ENCODE results near the gene SOWAHC. TPM values are rescaled to one million over a fixed set of nuclear protein-coding genes. Genes with fewer than 3 reads are reported as not detected.
"Not testable (repeated sequence)": the region's sequence is repeated elsewhere in the genome, so short reads cannot be mapped to it uniquely, and the experiment has no call there.

The SOWAHC gene
- 11.7 and 18.5 TPM in 2 replicates for total RNA-seq (2014; rRNA removed; shearing (Covaris generic))

GRCh38 chr2:109613922-109614714 is at the start of gene SOWAHC, which contains the start of gene SEPTIN10:
Gene SOWAHC (plus strand): TSS chr2:109614364. CDS start chr2:109614490, 126 bp downstream.
Gene SEPTIN10 (minus strand): TSS chr2:109613966. CDS start chr2:109613827, 139 bp downstream.
- H3K4me3 ChIP-seq = peak within 1 kb of the TSS; percentile 97
- no peaks in the 10 kb centered on the region for H3K27me3 ChIP-seq (replicated peaks)
- peak; percentile 97 to 100 for DNase-seq (ENCODE audit: low read depth in 1 of 2, low spot score in 2 of 2)
- peak within 1 kb of the TSS; percentile 94 for H3K27ac ChIP-seq
- H3K4me1 ChIP-seq (replicated peaks) = peaks cover 51% of the 10 kb centered on the region
- peaks cover 5% of the 10 kb centered on the region; the same call in 1 of the 2 replicates for H3K9me3 ChIP-seq (replicated peaks)
- H3K36me3 ChIP-seq = peaks cover 39% of the 10 kb centered on the region

- H3K9me3 ChIP-seq (replicated peaks) = no peaks in the 10 kb centered on the region
- no peaks in the 10 kb centered on the region for H3K4me1 ChIP-seq (replicated peaks)
- H3K4me3 ChIP-seq = no peak overlapping the region
- H3K36me3 ChIP-seq = peaks cover 55% of the 10 kb centered on the region
- no peaks in the 10 kb centered on the region for H3K27me3 ChIP-seq (replicated peaks)
- no peak for DNase-seq (ENCODE audit: low read depth in 1 of 2, low spot score in 2 of 2)
- H3K27ac ChIP-seq = no peak overlapping the region
These were observed 38.8 kb upstream of the SOWAHC start for GRCh38 chr2:109575373-109575772.

GRCh38 chr2:109577630-109578029 is 36.5 kb upstream of the SOWAHC start:
- H3K9me3 ChIP-seq (replicated peaks); H3K27me3 ChIP-seq (replicated peaks); DNase-seq (ENCODE audit: low read depth in 1 of 2, low spot score in 2 of 2); H3K27ac ChIP-seq; H3K4me3 ChIP-seq; H3K4me1 ChIP-seq (replicated peaks): not testable (repeated sequence)
- H3K36me3 ChIP-seq = peaks cover 57% of the 10 kb centered on the region

- peak in 1 of 2 experiments; percentile 54 for DNase-seq (ENCODE audit: low read depth in 1 of 2, low spot score in 2 of 2)
- peaks cover 26% of the 10 kb centered on the region for H3K4me1 ChIP-seq (replicated peaks)
- H3K36me3 ChIP-seq = peaks cover 58% of the 10 kb centered on the region
- H3K9me3 ChIP-seq (replicated peaks) = no peaks in the 10 kb centered on the region
- H3K4me3 ChIP-seq = no peak overlapping the region
- peak overlapping the region; percentile 2; the same call in 1 of the 2 replicates for H3K27ac ChIP-seq
- H3K27me3 ChIP-seq (replicated peaks) = no peaks in the 10 kb centered on the region
These were observed 31.0 kb upstream of the SOWAHC start for GRCh38 chr2:109582928-109583895.

GRCh38 chr2:109586687-109587086 is 27.5 kb upstream of the SOWAHC start:
- Histone ChIP-seq H3K27ac (no peak overlapping the region), H3K4me3 (no peak overlapping the region), H3K4me1 (replicated peaks) (peaks cover 35% of the 10 kb centered on the region), H3K9me3 (replicated peaks) (no peaks in the 10 kb centered on the region), H3K36me3 (peaks cover 63% of the 10 kb centered on the region), H3K27me3 (replicated peaks) (no peaks in the 10 kb centered on the region)
- no peak for DNase-seq (ENCODE audit: low read depth in 1 of 2, low spot score in 2 of 2)

- peaks cover 51% of the 10 kb centered on the region for H3K36me3 ChIP-seq
- no peaks in the 10 kb centered on the region for H3K9me3 ChIP-seq (replicated peaks)
- peaks cover 35% of the 10 kb centered on the region for H3K4me1 ChIP-seq (replicated peaks)
- no peak overlapping the region for H3K4me3 ChIP-seq
- DNase-seq (ENCODE audit: low read depth in 1 of 2, low spot score in 2 of 2) = no peak
- H3K27ac ChIP-seq = no peak overlapping the region
- H3K27me3 ChIP-seq (replicated peaks) = no peaks in the 10 kb centered on the region
These were observed 23.0 kb upstream of the SOWAHC start for GRCh38 chr2:109591206-109591605.

- Histone ChIP-seq H3K27ac (no peak overlapping the region), H3K4me1 (replicated peaks) (peaks cover 52% of the 10 kb centered on the region), H3K9me3 (replicated peaks) (no peaks in the 10 kb centered on the region), H3K36me3 (peaks cover 42% of the 10 kb centered on the region), H3K4me3 (no peak overlapping the region), H3K27me3 (replicated peaks) (no peaks in the 10 kb centered on the region)
- no peak for DNase-seq (ENCODE audit: low read depth in 1 of 2, low spot score in 2 of 2)
These were observed 21.3 kb upstream of the SOWAHC start for GRCh38 chr2:109592905-109593304.

GRCh38 chr2:109594246-109594885 is 19.8 kb upstream of the SOWAHC start:
- DNase-seq (ENCODE audit: low read depth in 1 of 2, low spot score in 2 of 2) = no peak
- Histone ChIP-seq H3K9me3 (replicated peaks) (no peaks in the 10 kb centered on the region), H3K36me3 (peaks cover 38% of the 10 kb centered on the region), H3K27me3 (replicated peaks) (no peaks in the 10 kb centered on the region), H3K4me1 (replicated peaks) (peaks cover 58% of the 10 kb centered on the region), H3K27ac (no peak overlapping the region), H3K4me3 (no peak overlapping the region)

GRCh38 chr2:109595644-109596043 is 18.5 kb upstream of the SOWAHC start:
- no peak overlapping the region for H3K4me3 ChIP-seq
- H3K9me3 ChIP-seq (replicated peaks) = no peaks in the 10 kb centered on the region
- H3K4me1 ChIP-seq (replicated peaks) = peaks cover 58% of the 10 kb centered on the region
- DNase-seq (ENCODE audit: low read depth in 1 of 2, low spot score in 2 of 2) = no peak
- no peaks in the 10 kb centered on the region for H3K27me3 ChIP-seq (replicated peaks)
- H3K36me3 ChIP-seq = peaks cover 32% of the 10 kb centered on the region
- H3K27ac ChIP-seq = no peak overlapping the region

GRCh38 chr2:109597283-109597682 is 16.9 kb upstream of the SOWAHC start:
- H3K27ac ChIP-seq = peak overlapping the region; percentile 18; the same call in 1 of the 2 replicates
- H3K9me3 ChIP-seq (replicated peaks) = no peaks in the 10 kb centered on the region
- H3K27me3 ChIP-seq (replicated peaks) = no peaks in the 10 kb centered on the region
- peaks cover 24% of the 10 kb centered on the region for H3K36me3 ChIP-seq
- no peak overlapping the region for H3K4me3 ChIP-seq
- H3K4me1 ChIP-seq (replicated peaks) = peaks cover 45% of the 10 kb centered on the region
- DNase-seq (ENCODE audit: low read depth in 1 of 2, low spot score in 2 of 2) = peak; percentile 73 to 81

- no peak overlapping the region for H3K4me3 ChIP-seq
- peaks cover 17% of the 10 kb centered on the region for H3K36me3 ChIP-seq
- no peak for DNase-seq (ENCODE audit: low read depth in 1 of 2, low spot score in 2 of 2)
- no peaks in the 10 kb centered on the region for H3K27me3 ChIP-seq (replicated peaks)
- H3K9me3 ChIP-seq (replicated peaks) = no peaks in the 10 kb centered on the region
- H3K27ac ChIP-seq = no peak overlapping the region
- peaks cover 41% of the 10 kb centered on the region for H3K4me1 ChIP-seq (replicated peaks)
These were observed 12.4 kb upstream of the SOWAHC start for GRCh38 chr2:109601783-109602182.

- no peak overlapping the region for H3K4me3 ChIP-seq
- no peaks in the 10 kb centered on the region for H3K9me3 ChIP-seq (replicated peaks)
- no peaks in the 10 kb centered on the region for H3K27me3 ChIP-seq (replicated peaks)
- H3K27ac ChIP-seq = no peak overlapping the region
- peaks cover 17% of the 10 kb centered on the region for H3K36me3 ChIP-seq
- H3K4me1 ChIP-seq (replicated peaks) = peaks cover 41% of the 10 kb centered on the region
- no peak for DNase-seq (ENCODE audit: low read depth in 1 of 2, low spot score in 2 of 2)
These were observed 11.5 kb upstream of the SOWAHC start for GRCh38 chr2:109602617-109603188.

- DNase-seq (ENCODE audit: low read depth in 1 of 2, low spot score in 2 of 2) = peak; percentile 61 to 67
- H3K9me3 ChIP-seq (replicated peaks) = no peaks in the 10 kb centered on the region
- H3K27me3 ChIP-seq (replicated peaks) = no peaks in the 10 kb centered on the region
- peaks cover 48% of the 10 kb centered on the region for H3K4me1 ChIP-seq (replicated peaks)
- peaks cover 17% of the 10 kb centered on the region for H3K36me3 ChIP-seq
- no peak overlapping the region for H3K4me3 ChIP-seq
- peak overlapping the region; percentile 9 for H3K27ac ChIP-seq
These were observed 9.6 kb upstream of the SOWAHC start for GRCh38 chr2:109604597-109604996.
